Activated effector memory CD4-positive, alpha-beta T cell treated with Interleukin-2 at 50 U/mL for 16 hours (primary cell): Measurements from ENCODE around the gene DLEC1.

ENCODE experiments used
- DNase-seq: peaks from one replicate; pipeline ENCODE4 v3.0.0-alpha.2; 2020

DLEC1 gene, protein sequence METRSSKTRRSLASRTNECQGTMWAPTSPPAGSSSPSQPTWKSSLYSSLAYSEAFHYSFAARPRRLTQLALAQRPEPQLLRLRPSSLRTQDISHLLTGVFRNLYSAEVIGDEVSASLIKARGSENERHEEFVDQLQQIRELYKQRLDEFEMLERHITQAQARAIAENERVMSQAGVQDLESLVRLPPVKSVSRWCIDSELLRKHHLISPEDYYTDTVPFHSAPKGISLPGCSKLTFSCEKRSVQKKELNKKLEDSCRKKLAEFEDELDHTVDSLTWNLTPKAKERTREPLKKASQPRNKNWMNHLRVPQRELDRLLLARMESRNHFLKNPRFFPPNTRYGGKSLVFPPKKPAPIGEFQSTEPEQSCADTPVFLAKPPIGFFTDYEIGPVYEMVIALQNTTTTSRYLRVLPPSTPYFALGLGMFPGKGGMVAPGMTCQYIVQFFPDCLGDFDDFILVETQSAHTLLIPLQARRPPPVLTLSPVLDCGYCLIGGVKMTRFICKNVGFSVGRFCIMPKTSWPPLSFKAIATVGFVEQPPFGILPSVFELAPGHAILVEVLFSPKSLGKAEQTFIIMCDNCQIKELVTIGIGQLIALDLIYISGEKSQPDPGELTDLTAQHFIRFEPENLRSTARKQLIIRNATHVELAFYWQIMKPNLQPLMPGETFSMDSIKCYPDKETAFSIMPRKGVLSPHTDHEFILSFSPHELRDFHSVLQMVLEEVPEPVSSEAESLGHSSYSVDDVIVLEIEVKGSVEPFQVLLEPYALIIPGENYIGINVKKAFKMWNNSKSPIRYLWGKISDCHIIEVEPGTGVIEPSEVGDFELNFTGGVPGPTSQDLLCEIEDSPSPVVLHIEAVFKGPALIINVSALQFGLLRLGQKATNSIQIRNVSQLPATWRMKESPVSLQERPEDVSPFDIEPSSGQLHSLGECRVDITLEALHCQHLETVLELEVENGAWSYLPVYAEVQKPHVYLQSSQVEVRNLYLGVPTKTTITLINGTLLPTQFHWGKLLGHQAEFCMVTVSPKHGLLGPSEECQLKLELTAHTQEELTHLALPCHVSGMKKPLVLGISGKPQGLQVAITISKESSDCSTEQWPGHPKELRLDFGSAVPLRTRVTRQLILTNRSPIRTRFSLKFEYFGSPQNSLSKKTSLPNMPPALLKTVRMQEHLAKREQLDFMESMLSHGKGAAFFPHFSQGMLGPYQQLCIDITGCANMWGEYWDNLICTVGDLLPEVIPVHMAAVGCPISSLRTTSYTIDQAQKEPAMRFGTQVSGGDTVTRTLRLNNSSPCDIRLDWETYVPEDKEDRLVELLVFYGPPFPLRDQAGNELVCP (N-terminal part only)

DNA sequence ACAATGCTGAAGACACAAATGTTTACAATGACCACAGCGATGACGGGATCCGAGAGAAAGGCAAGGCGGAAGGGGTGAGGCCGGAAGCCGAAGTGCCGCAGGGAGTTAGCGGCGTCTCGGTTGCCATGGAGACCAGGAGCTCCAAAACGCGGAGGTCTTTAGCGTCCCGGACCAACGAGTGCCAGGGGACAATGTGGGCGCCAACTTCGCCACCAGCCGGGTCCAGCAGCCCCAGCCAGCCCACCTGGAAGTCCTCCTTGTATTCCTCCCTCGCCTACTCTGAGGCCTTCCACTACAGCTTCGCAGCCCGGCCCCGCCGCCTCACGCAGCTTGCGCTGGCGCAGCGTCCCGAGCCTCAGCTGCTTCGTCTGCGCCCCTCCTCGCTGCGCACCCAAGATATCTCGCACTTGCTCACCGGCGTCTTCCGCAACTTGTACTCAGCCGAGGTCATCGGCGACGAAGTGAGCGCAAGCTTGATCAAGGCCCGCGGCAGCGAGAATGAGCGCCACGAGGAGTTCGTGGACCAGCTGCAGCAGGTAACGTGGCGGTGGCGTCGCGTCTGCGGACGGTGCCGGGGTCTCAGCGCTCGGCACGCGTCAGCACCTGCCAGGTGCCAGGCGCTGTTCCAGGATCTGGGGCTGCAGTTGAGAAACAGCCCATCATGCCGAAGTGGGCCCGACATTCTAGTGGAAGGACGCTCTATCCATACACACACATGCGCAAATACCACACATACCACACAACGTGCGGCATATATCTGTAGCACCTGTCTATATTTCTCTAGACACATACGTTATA, at the start of gene DLEC1:
Gene DLEC1, plus strand, starts transcription at position 108 of the 798 bp plus-strand sequence. Its CDS starts 18 bp downstream, at position 126.
- DNase-seq = peak; percentile 76

DNA sequence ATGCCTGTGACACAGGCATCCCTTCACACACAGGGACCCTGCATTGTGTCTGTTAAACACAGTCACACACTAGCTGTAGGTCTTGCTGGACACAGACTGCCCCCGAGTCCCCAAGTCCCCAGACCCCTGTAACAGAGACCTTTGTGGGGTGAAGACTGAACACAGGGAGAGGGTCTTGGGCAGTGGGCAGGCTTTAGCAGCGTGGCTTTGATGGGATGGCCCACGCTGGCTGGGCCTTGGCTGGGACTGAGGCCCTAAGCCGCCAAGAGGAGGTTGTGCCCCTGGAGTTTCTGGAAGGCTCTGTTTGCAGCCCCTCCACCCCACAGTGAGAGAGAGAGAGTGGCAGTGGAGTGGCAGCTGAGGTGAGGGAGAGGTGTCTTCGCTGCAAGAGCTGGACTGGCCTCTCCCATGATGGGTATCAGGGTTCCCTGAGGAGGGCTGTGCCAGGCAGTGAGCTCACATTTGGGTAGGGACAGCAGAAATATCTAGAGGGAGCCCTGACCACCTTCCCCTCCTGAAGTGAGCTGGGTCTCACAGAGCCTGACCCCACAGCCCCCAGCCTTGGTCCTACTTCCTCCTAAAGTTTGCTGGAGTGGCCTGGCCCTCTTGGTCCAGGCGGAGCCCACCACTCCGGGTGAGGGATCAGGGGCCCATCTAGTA, 49.1 kb upstream of the DLEC1 start:
- no peak for DNase-seq

DNA sequence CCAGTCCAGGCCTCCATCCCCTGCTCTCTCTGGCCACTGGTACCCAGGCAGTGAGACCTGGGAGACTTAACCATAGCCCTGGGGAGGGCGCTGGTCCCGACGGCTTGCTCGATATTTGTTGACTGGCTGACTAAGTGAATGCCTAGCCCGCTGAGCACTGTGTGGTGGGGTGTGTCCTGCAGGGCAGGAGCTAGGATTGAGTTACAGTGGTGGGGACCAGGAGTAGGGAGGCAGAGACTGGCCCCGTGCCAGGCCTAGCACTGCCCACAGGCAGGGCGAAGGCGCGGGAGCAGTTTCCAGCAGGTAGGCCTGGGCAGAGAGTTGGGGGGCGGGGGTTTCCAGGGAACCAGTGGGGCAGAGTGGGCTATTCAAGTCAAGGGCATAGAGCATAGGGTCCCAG, 48.5 kb upstream of the DLEC1 start, which contains the start of gene VILL:
Gene VILL, plus strand, starts transcription at position 260 of the 400 bp plus-strand sequence. CDS start 2,887 bp downstream, outside the sequence.
- no peak for DNase-seq

DNA sequence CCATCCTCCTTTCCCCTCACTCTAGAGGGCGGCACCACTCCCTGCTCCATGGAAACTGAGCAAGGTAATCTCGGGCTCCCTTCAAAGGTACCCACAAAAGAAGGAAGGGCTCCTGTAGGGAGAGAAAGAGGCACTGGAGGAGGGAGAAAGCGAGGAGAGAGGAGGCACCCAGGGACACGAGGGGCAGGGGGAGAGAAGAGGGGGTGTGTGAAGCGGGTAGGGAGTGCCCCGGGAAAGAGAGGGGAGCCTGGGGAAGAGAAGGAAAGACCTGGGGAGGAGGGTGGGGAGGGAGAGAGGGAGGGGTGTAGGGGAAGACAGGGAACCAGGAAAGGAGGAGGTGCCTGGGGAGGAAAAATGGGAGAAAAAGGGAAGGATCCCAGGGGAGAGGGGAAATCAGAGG, 47.9 kb upstream of the DLEC1 start:
- DNase-seq = no peak

DNA sequence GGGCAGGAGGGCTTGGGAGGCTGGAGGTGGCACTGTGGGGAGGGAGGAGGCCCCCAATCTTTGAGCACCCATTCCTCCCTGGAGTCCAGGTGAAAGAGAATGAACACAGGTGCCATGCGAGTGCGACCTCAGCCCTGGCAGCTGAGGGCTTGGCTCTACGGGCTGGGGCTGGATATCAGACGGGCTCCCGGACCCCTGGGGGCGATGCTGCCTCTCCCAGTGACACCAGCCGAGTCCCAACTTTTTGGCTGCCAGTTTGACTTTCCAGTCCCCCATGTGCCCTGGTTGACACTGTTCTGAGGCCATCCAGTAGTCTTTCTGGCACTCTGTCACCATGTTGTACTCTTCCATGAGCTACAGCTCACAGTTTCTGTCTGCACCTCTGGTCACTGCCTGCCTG, 47.2 kb upstream of the DLEC1 start:
- no peak for DNase-seq

DNA sequence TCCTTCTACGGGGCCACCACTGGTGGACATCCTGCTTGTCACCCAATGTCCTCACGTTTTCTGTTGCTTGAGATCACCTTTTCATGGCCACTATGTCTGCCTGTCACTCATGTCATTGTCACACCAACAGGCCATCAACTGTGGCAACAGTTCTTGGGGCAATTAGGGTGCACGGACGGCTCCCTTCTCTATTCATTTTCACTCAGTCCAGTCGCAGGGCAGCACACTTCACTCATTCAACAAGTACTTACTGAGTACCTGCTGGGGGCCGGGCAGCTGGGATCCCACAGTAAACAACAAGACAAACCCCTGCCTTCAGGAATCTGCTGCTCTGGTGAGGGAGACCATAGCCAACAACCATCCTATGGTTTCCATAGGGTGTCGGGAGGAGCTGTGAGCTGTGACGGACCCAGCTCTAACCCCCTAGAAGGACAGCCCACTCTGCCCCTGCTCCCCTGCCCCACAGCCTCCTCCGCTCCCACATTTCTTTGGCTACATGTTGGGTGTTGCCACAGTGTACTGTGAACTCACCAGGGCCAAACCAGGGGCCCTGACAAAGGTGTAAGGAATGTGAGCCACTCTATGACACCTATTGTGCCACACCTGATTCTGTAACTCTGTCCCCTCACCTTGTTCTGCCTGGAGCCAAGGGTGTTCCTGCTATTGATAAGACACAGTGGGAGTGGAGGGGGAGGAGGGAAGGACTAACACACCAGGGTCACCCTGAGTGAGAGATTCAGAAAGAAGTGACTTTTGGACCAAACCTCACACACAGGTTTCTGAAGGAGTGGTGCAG, 46.5 kb upstream of the DLEC1 start:
- no peak for DNase-seq

DNA sequence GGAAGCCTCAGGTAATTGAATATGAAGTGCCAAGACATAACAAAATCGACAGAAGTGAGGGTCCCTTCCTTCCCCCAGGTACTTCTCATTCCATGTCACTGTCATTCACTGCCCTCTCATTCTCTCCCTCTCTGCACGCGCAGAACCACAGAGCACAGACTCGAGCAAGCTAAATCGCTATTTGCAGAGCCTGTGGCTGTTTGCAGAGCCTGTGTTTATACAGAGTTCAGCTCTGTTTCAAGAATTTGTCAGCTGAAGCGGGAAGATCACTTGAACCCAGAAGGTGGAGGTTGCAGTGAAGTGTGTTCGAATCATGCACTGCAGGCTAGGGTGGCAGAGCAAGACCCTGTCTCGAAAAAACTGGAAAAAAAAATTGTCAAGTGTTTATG, 45.9 kb upstream of the DLEC1 start:
- DNase-seq = no peak

DNA sequence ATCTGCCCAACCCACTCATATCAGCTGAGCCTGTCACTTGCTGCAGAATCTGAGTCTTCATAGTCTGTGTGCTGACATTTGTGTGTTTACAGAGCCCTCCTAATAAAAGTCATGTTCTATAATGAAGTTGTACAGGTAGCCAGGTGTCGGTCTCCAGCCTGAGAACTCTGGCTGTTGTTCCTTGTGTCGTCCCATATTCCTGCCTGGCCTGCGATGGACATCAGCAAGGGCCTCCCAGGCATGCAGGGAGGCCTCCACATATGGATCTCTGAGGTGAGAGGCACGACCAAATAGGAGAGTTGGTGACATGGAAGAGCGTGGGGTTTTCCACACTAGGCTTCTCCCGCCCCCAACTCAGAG, 45.6 kb upstream of the DLEC1 start:
- no peak for DNase-seq

DNA sequence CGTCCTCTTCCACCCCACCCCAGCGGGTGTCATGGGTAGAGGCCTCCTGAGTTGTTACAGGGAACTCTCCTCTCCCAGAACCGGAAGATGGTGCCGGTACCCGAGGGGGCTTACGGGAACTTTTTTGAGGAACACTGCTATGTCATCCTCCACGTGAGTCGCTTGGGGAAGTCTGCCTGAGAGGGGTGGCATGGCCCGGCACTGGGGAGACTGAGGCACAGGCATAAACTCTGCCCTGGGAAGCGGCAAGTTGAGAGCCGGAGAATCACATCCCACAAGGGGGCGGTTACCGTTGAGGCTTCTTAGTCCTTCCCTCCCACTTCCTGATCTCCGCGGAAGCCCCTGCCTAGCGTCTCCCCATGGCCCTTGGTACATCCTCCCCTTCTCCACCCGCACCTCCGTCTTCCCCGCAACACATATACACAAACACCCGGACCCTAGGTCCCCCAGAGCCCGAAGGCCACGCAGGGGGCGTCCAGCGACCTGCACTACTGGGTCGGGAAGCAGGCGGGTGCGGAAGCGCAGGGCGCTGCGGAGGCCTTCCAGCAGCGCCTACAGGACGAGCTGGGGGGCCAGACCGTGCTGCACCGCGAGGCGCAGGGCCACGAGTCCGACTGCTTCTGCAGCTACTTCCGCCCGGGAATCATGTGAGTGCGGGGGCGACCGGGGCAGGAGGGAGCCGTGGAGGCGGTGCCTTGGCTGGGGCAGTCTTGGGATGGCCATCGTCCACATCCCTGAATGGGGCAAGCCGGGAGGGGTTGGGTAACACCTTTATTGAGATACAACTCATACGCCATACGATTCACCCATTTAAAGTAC, 45.0 kb upstream of the DLEC1 start:
- peak; percentile 43 for DNase-seq

DNA sequence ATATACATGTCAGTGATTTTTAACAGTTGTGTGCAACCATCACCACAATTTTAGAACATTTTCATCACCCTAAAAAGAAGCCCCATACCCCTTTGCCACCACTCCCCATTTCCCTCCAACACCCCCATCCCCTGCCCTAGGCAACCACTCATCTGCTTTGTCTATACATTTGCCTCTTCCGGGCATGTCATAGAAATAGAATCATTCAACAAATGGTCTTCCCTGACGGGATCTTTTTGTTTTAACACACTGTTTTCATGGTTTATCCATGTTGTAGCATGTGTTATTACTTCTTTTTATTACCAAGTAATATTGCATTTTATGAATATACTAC, 44.4 kb upstream of the DLEC1 start:
- DNase-seq = no peak

DNA sequence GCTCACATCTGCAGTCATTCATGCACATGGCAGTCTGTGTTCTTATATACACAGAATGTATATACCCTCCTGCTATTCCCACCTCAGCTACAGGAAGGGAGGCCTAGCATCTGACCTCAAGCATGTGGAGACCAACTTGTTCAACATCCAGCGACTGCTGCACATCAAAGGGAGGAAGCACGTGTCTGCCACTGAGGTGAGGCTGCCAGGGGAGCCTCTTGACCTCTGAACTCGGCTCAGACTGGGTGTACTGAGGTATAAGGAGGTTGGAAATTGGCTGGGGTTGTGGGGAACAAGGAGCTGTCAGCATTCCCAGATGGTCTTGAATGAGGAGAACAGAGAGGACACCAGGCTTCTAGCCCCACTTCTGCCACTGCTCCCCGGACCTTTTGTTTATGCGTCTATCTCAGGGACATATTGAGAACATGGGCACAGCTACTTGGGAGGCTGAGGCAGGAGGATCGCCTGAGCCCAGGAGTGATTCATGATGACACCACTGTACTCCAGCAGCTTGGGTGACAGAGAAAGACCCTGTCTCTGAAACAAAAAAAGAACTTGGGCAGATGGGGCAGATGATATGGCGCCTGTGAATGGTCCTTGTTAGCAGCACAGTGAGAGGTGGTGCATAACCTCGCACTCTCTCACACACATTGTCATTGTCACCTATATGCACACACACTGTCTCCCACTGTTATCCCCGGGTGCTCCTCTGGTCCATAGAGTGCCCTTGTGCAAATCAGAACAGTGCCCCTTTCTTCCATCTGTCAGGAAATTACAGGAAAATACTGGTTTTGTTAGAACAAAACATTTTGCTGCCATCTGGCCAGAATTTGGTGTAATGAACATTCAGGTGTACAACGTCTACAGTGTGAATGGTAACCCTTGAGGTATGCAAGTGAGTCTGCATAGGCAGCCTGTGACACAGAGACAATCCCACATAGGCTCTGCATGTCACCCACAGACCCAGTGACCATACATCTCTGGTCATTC, 43.1 kb upstream of the DLEC1 start:
- DNase-seq = no peak

DNA sequence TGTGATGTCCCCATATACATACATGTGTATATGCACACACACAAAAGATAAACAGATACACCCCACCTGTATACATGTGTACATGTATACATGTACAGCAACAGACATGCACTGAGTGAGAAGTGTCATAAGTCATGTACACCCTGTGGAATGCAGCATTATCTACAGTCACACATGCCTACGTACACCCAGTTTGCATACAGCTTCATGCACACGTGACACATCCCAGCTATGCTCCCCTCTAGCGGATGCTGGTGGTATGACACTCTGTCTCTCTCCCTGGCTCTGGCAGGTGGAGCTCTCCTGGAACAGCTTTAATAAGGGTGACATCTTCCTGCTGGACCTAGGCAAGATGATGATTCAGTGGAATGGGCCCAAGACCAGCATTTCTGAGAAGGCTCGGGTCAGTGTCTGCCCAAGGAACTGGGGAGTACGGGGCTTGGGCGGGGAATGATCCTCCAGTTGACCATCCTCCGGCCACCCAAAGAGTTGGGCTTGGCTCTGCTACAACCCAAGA, 42.2 kb upstream of the DLEC1 start:
- peak; percentile 65 for DNase-seq

DNA sequence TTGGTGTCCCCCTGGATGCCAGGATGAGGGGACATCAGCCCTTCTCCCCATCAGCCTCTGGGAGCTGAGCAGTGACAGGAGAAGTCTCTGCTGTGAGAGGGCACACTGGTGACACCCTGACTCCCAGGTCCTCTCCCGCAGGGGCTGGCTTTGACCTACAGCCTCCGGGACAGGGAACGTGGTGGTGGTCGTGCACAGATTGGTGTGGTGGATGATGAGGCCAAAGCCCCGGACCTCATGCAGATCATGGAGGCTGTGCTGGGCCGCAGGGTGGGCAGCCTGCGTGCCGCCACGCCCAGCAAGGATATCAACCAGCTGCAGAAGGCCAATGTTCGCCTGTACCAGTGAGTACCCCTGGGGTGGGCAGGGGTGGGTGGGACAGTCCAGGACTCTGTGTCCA, 41.7 kb upstream of the DLEC1 start:
- DNase-seq = no peak

DNA sequence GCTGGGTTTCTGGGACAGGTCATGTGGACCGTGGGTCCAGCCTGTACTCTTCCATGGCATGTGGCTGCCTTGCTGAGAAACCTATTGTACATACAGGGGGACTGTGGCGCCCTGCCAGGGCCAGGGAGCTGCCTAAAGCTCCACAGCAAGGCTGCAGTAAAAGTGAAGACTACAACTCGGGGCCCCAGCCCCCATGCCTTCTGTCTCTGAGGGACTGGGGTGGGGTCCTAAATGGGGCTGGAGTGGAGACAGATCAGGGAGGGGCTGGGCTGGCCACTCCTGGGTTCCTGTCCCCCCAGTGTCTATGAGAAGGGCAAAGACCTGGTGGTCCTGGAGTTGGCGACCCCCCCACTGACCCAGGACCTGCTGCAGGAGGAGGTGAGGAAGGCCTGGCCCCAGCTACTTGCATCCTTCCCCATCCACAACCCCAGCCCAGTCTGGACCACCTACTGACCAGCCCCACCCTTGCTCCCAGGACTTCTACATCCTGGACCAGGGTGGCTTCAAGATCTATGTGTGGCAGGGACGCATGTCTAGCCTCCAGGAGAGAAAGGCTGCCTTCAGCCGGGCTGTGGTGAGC, 41.1 kb upstream of the DLEC1 start:
- DNase-seq = no peak

DNA sequence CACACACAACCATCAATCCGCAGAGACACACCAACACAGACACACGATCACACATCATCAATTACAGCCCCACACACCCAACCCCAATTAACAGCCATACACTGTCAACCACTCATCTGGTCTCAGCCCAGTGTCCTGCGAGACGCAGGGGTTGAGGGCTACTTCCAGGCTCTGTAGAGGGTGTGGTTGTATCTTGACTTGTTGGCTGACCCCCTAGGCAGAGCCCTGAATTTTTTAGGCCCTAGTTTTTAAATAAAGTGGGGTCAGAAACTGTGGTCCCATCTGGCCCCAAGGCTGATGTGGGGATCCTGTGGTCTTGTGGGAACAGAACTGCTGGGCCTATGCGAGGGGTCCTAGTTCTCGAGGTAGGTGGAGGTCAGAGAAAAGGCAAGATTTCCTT, 39.2 kb upstream of the DLEC1 start:
- DNase-seq = no peak

DNA sequence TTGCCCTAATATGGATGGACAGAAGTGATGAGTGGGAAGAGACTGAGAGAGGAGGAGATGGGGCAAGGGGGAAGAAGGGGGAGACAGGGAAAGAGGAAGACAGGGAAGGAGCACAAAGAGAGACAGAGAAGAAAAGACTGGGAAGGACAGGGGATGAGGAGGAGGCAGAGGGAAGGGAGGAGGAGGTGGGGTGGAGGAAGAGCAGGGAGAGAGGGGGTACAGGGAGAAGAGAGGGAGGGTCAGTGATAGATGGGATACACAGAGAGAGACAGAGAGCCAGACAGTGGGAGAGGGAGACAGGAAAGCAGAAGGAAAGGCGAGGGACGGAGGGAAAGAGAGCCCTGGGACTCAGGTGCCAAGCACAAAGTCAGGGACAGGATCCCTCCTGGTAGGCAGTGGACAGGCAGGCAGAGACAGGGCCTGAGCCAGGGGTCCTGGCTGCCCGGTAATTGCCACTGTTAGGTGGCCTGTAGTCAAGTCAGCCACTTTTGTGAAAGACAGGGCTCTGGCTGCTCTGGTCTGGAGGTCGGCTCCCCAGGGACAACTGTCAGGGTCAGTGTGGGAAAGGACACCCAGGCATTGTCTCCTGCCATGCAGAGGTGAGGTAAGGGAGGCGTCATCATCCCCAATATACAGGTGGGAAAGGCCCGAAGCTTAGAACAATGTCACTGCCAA, 38.6 kb upstream of the DLEC1 start:
- DNase-seq = no peak

DNA sequence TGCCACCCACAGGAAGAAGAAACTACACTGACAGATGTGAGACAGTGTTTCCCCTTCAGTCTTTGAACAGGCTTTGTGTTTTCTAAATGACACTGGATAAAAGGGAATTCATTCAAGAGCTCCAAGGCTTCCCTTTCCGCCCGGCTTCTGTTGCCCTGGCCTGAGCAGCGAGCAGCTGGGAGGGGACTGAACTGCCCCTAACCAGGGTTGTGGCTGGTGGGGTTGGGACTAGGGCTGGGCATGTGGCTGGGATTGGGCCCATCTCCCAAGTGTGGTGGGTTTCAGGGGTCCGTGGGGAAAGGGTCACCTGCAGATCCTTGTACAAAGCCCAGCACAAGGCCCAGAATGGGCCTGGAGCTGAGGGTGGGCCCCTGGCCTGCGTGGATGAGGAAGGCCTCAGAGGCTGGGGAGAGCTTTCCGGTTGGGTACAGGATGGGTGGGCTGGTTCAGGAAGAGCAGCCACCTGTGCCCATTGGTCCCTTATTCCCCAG, 38.0 kb upstream of the DLEC1 start:
- DNase-seq = no peak
